Forelimb muscle (tissue), 1 donor: Measurements from ENCODE around the gene NDUFB7. TPM values are rescaled to one million over a fixed set of nuclear protein-coding genes. Genes with fewer than 3 reads are reported as not detected.
"Not testable (repeated sequence)": the region's sequence is repeated elsewhere in the genome, so short reads cannot be mapped to it uniquely, and the experiment has no call there.

ENCODE experiments used
- DNase-seq: peaks from one replicate; pipeline ENCODE4 v3.0.0-alpha.2; 2013; ENCODE audit warnings: low read depth
- polyA plus RNA-seq: library from polyadenylated mRNA; unstranded; fragments of 120-200 nt; gene quantifications from one replicate; pipeline ENCODE4 v1.2.1, GENCODE V29; 2013; ENCODE audit not compliant: insufficient read length

Gene NDUFB7
- 132 TPM for polyA plus RNA-seq

DNA sequence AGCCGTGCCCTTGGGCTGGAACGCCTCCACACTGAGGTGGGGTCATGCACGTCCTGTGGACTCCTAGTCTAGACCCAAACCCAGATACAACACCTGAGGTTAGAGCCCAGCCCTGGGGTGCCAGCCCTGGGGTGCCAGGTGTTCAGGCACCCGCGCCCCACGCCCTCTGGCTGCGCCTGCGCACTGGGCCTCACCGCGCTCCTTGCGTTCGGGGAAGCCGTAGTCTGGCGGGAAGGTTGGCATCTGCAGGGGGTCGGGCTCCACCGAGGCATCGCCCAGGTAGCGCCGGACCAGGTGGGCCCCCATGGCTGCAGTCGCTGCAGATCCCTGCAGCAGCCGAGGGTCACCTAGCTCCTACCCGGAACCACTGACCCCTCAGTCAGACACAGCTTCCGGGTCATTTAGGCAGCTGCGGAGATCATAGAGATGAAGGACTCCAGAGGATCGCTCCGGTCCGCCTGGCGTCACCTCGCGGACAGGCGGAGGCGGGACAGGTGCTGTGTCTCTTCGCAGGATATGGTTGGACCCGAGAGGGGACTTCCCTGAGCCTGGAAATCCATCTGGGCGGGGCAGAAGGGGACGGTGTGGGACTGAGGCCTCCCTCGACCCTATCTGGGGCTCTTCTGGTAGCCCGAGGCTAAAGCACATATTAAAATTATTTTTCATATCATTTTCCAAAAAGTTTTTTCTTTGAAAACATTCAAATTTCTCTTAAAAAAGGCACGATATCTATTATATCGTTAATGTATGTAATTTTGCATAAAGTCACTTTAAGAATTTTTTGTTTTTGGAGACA is at the start of gene NDUFB7:
TSS of gene NDUFB7 (minus strand) at position 372 of the 796 bp plus-strand sequence. CDS start at position 306, 66 bp downstream.
- DNase-seq: peak; percentile 85

DNA sequence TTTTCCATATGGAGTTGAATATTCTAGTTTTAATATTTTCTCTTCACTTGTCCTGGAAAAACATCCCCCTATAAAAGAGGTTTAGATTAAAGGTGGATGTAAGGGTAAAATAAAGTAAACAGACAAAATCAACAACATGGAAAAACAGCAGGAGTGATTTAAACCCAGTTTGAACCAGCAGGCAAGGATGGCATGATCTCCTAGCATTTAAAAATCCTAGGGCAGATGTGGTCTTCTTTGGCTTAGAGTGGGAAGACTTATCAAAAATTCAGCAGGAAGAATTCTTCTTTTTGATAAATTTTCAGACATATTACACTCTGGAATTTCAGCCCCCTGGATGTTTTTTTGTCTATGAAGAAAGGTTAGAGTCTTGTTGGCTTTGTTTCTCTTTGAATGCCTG is 47.5 kb upstream of the NDUFB7 start:
- DNase-seq: no peak

DNA sequence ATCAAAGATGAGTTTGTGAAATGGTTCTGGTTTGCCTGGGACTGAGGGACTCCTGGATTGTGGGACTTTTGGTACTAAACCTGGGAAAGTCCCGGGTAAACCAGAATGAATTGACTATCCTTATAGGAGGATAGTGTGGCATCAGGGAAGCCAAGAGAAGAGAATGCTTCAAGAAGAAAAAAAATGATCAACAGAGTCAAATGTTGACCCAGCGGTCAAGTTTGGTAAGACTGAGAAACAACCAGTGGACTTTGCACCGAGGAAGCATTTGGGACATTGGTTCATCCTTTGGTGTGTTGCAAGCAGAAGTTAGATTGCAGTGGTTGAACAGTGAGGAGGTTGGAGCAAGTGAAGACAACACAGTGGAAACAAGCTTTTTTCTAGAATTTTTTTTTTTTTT is 44.5 kb upstream of the NDUFB7 start:
- no peak for DNase-seq

DNA sequence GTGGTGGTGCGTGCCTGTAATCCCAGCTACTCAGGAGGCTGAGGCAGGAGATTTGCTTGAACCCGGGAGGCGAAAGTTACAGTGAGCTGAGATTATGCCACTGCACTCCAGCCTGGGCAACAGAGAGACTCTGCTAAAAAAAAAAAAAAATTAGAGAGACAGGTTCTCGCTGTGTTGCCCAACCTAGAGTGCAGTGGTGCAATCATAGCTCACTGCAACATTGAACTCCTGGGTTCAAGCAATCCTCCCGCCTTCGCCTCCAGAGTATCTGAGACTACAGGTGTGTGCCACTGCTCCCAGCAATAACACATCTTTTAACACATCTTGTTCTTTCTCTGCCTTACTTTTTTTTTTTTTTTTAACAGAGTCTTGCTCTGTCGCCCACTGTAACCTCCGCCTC is 43.8 kb upstream of the NDUFB7 start:
- DNase-seq: no peak

DNA sequence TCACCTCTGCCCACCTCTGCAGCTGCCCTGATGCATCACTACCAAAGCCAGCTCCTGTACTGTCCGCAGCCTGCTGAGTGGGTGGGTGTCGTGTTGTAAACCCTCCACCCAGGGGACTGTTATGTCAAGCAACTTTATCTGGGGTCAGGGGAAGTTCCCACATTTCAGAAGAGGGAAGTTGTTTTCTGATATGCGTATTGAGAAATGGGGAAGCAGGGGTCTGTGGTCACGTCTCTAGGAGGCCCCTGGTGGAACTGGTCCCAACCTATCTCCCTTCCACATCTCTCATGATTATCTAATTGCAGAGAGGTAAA is 42.2 kb upstream of the NDUFB7 start:
- peak; percentile 4 for DNase-seq

DNA sequence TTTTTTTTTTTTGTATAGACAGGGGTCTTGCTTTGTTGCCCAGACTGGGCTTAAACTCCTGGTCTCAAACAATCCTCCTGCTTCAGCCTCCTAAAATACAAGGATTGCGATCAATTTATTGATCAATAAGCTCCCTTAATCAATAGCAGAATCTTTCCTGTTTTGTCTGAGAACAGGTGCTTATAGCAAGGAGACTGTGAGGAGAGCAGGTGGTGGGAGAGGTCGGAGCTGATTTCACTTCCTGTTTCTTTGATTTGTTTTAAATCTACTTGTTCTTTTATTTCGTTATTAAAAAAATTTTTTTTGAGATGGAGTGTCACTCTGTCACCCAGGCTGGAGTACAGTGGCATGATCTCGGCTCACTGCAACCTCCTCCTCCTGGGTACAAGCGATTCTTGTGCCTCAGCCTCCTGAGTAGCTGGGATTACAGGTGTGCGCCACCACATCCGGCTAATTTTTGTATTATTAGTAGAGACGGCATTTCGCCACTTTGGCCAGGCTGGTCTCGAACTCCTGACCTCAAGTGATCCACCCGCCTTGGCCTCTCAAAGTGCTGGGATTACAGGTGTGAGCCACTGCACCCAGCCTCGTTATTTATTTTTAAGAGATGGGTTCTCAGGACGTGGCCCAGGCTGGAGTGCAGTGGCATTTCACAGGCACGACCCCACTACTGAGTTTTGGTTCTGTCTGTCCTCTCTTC is 41.7 kb upstream of the NDUFB7 start:
- not testable (repeated sequence) for DNase-seq

DNA sequence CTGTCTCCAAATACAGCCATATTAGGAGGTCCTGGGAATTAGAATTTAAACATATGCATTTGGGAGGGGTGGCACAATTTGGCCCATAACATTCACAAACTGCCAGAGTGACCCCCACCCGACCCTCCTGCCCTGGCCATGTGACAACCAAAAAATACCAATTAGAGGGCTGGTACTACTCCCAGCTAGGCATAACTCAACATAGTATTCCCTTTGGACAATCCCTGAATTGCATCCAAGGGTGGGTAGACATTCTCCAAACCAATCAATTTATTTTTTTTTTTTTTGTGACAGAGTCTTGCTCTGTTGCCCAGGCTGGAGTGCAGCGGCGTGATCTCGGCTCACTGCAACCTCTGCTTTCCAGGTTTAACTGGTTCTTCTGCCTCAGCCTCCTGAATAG is 40.8 kb upstream of the NDUFB7 start:
- no peak for DNase-seq

DNA sequence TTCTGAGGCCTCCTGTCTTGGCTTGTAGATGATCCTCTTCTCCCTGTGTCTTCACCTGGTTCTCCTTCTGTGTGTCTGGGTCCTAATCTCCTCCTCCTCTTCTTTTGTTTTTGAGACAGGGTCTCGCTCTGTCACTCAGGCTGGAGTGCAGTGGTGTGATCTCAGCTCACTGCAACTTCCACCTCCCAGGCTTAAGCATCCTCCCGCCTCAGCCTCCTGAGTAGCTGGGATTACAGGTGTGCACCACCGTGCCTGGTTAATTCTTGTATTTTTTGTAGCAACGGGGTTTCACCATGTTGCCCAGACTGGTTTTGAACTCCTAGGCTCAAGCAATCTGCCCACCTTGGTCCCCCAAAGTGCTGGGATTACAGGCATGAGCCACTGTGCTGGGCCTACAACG is 40.4 kb upstream of the NDUFB7 start:
- not testable (repeated sequence) for DNase-seq

DNA sequence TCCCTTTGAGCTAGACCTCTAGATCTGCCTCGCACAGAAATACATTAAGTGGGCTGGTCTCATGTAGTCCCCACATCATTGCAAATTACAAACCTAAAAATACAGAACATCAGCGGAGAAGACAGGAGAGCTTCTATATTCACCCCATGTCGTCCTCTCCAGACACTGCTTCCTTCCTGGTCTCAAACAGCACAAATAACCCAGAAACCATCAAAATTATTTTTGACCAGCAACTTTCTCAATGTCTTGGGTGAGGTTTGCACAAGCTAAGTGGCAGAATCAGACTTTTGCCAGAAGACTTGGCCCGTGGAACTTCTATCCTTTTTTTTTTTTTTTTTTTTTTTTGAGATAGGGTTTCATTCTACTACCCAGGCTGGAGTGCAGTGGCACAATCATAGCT is 39.2 kb upstream of the NDUFB7 start:
- DNase-seq: no peak

DNA sequence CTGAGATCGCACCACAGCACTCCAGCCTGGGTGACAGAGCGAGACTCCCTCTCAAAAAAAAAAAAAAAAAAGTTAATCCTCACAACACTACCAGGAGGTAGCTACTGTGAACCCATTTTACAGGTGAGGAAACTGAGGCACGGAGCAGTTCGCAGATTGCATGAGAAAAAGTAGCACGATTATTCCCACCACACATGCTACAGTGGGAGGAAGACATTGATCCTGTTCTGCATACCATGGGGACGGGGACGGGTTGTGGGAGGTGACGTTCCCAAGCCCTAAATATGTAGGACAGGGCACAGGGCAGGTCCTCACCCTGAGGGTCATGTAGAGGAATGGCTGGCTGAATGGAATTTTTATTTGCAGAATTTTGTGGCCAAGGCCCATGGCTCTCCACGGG is 34.8 kb upstream of the NDUFB7 start:
- DNase-seq: no peak

DNA sequence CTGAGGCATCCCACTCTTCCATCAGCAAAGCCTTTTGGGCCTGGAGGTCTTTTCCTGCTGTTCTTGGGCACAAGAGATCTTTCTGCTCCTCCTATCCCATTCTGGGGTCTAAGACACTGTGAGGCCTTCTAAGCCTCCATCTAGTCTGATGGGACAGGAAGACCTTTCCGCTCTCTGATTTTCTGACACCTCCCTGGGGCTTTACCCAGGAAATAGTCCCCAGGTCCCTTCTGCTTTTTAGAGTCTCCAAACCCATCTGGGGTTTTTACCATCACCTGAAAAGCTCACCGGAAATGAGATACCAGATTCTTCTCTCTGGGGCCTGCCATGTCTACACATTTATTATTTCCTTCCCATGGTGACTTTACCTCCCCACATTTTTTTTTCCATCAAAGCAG is 32.1 kb upstream of the NDUFB7 start:
- DNase-seq: no peak

DNA sequence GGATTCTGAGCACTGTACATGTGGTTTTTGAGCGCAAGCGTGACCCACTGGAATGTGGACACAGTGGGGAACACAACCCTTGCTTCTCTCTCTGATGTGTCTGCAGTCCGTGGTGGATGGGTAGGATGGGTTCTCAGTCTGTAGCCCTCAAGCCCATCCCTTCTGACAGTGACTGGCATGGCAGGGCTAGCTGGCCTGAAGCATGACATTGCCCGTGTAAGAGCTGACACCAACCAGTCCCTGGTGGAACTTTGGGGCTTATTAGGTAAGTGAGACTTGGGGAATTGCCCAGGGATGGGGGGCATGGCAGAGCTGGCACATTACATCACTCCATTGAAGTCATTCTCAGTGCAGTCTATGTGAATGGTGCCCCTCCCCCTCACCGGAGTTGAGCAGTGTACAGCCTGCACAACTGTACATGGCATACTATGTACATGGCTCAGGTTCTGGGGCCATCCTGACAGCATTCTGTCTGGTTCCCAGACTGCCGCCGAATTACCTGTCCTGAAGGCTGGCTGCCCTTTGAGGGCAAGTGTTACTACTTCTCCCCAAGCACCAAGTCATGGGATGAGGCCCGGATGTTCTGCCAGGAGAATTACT is 27.8 kb upstream of the NDUFB7 start:
- DNase-seq: no peak

DNA sequence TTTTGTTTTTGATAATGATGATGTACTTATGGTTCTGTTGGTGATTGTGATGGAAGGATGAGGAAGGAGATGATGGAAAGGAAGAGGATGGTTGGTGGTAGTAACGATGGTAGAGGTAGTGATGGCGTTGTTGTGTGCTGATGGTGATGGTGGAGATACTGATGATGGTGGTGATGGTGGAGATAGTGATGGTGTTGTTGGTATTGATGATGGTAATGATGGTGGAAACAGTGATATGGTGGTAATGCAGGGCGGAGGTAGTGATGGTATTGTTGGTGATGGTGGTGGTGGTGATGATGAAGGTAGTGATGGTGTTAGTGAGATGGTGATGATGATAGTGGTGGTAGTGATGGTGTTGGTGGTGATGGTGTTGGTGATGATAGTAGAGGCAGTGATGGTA is 23.7 kb upstream of the NDUFB7 start:
- DNase-seq: no peak

DNA sequence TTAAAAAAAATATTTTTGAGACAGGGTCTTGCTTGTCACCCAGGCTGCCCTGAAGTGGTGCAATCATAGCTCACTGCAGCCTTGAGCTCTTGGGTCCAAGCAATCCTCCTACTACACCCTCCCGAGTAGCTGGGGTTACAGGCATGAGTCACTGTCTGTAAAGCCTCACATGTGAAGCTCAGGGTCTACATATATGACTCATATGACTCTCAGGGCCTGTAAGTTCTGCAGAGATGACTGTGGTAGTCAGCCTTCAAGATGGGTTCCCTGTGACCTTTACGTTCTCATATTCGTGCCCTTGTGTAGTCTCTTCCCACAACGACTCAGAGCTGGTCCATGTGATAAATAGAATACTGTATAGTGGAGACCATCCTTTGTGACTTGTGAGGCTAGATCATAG is 17.6 kb upstream of the NDUFB7 start:
- DNase-seq: not testable (repeated sequence)

DNA sequence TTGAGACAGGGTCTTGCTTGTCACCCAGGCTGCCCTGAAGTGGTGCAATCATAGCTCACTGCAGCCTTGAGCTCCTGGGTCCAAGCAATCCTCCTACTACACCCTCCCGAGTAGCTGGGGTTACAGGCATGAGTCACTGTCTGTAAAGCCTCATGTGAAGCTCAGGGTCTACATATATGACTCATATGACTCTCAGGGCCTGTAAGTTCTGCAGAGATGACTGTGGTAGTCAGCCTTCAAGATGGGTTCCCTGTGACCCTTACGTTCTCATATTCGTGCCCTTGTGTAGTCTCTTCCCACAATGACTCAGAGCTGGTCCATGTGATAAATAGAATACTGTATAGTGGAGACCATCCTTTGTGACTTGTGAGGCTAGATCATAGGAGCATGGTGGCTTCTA is 13.3 kb upstream of the NDUFB7 start:
- DNase-seq: not testable (repeated sequence)

DNA sequence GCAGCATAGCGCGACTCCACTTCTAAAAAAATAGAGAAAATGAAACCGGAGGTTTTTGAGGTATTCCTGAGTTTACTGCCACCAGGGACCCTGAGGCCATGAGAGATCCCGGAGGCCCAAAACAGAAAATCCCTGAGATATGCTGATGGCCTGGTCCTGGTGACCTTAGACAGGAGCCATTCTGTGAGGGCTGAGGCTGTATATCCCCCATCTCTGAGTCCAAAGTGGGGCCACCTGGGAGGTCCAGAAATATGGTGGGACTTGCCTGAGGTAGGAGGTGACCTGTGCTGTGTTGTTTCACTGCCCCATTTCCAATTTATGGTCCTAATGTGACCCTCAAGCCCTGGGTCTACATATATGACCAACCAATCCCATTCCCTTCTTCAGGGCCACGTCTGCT is 12.5 kb upstream of the NDUFB7 start:
- DNase-seq: not testable (repeated sequence)

DNA sequence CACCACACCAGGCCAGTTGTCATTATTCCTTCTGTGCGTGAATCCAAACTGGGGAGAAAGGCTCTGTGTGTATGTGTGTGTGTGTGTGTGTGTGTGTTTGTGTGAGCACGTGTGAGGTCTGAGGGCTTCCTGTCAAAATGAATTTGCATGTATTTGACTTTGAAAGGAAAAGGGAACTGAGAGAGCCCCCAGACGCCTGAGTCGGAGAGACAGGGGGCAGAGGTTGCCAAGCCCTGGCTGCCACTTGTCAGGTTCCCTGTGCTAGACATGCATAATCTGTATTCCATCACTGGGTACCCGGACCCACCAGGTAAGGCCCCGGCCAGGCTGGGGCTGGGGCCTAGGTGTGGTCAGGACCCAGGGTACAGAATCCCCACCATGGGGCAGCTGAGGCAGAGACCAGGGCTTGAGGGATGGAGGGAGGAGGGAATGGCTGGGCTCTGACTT is 11.1 kb upstream of the NDUFB7 start, which contains the start of gene CLEC17A:
TSS of gene CLEC17A (plus strand) at position 191 of the 447 bp plus-strand sequence. CDS start at position 268, 77 bp downstream.
- no peak for DNase-seq

DNA sequence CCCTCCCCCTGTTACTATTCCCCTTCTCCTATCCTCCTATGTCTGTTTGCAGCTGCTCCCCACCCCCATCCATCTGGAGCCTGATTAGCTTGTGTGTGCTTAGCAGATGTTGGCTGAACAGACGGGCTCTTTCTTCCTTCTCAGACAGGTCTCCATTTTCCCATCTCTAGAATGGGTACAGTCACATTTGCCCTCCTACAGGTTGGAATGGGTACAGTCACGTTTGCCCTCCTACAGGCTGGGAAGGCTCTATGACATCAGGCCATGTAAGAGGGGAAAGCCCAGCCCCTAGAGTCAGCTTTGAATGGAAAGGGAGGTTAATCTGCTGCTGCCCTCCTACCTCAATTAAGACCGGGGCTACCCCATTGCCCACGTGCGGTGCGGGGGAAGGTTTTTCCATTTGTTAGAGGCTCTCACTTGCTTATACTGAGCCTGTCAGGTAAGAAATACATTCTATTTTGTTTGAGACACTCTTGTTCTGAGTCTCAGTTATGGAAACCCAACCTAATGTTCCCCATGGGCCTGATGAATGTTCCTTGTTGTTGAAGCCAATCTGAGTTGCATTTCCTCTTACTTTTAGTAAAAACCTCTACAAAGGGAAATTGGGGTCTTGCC is 8.9 kb upstream of the NDUFB7 start:
- DNase-seq: no peak

DNA sequence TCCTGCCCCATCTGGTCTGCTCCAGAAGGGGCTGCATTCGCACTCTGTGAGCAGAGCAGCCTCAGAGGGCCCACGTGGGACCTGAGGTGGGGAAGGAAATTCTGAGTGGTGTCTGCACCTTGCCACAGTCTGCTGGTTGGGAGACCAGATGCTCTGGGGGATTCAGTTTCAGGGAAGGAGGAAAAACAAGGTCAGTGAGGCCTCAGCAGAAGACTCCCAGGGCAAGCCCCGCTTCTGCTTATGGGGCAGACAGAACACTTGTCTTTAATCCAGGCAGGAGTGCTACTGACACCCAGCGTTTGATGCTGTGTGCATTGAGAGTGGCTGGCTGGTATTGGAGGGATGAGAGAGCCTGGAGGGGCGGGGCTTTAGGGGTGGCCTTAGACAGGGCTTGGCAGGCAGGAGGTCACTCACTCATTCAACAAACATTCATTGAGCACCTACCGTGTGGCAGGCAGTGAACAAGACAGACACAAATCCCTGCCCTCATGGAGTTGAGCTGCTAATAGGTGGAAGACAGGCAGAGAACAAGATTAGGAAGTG is 6.1 kb upstream of the NDUFB7 start:
- DNase-seq: no peak

DNA sequence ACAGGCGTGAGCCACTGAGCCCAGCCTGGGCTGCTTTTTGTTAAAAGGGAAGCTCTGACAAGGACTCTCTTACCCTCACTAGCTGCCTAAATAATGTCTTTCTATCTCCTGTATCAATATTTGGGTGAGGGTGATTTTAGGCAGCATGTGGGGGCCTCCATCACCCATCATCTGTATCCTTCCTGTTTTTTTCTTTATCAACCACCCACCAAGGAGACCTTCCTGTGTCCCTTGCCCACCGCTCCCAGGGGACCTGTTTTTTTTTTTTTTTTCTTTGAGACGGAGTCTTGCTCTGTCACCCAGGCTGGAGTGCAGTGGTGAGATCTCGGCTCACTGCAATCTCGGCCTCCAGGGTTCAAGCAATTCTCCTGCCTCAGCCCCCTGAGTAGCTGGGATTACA is 5.4 kb upstream of the NDUFB7 start:
- no peak for DNase-seq

DNA sequence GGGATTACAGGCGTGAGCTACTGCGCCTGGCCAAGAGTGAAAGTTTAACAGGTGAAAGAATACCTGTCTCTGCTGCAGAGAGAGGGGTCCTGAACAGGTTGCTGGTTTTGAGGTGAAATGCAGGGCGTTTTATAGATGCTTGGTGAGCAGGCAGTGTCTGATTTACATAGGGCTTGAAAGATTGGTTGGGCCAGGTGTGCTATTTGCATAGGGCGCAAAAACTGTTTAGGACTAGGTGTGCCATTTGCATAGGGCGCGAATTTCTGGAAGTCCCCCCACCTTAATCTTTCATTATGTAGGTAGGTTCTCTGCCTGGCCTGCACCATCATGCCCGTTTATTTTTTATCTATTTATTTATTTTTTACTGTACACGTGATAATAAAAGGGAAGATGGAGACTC is 4.5 kb upstream of the NDUFB7 start:
- DNase-seq: no peak

DNA sequence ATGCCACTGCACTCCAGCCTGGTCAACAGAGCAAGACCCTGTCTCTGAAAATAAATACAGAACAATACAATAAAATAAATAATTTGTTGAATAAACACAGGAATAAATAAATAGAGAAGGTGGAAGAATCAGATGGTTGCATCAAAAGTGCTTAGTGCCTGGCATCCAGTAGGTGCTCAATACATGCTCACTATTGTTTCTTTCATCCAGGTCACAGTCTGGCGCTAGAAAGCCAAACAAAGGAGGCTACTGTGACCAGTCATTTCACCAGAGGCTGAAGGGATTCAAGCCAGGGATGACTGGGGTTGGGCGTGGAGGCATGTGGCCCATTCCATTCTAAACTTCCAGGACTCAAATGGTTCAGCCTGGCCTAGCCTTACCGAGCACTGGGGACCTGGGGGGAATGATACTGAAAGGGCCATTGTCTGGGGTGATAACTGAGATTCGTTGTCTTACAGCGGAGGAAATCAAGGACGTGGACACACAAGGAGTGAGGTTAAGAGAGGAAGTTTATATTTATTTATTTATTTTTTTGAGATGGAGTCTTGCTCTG is 3.6 kb upstream of the NDUFB7 start:
- no peak for DNase-seq
